ENCODE results near the gene GTF3C5. TPM values are rescaled to one million over a fixed set of nuclear protein-coding genes. Genes with fewer than 3 reads are reported as not detected.
A peak's percentile ranks its signal among the peaks of the same experiment; 100 is the strongest.

Gene GTF3C5
- total and polyA plus RNA-seq, 9 of the 15 experiments (the other 6 are each of a cell fraction or from before 2014, with no cell fraction given): 3.8 to 118 (median 83.7) TPM

- TF ChIP-seq PKNOX1 (IDR thresholded peaks at IDR 0.05): peak; percentile 89
- TF ChIP-seq CBX2 (IDR thresholded peaks at IDR 0.05; ENCODE audit: insufficient read depth, low read length, poor library complexity, severe bottlenecking): no peak
- TF ChIP-seq MEIS2 (IDR thresholded peaks at IDR 0.05; ENCODE audit: partially characterized antibody): peak; percentile 34
- no peak for TF ChIP-seq ZBTB8A (IDR thresholded peaks at IDR 0.05; ENCODE audit: partially characterized antibody)
- TF ChIP-seq TEAD1 (CRISPR knock-in tag; IDR thresholded peaks at IDR 0.05): 0 out of 4 replicates have a peak, but pooled peaks of 1 of the 2 experiments have one; percentile 5
- 0 out of 2 replicates have a peak, but pooled peaks have one; percentile 22 for TF ChIP-seq SMARCE1 (IDR thresholded peaks at IDR 0.05)
- TF ChIP-seq DPF2 (IDR thresholded peaks at IDR 0.05): 0 out of 2 replicates have a peak, but pooled peaks have one; percentile 33
- peak; percentile 90 for TF ChIP-seq DMBX1 (CRISPR knock-in tag; IDR thresholded peaks at IDR 0.05; ENCODE audit: borderline replicate concordance)
- TF ChIP-seq EGR1 (conservative IDR thresholded peaks at IDR 0.05): peak; percentile 38; the same call in 1 of the 2 replicates
- peak; percentile 60 for TF ChIP-seq ZFX (CRISPR knock-in tag; IDR thresholded peaks at IDR 0.05)
- no peak for TF ChIP-seq CTCF (IDR thresholded peaks at IDR 0.05 in 2 of 3, conservative IDR thresholded peaks at IDR 0.05 in 1 of 3; ENCODE audit: insufficient read depth in 2 of 3, low read depth in 1 of 3, low read length in 3 of 3)
- peak; percentile 5; the same call in 1 of the 2 replicates for TF ChIP-seq ELF4 (CRISPR knock-in tag; IDR thresholded peaks at IDR 0.05)
- peak; percentile 57; the same call in 1 of the 2 replicates for TF ChIP-seq ZNF311 (CRISPR knock-in tag; IDR thresholded peaks at IDR 0.05)
- 0 out of 2 replicates have a peak, but pooled peaks have one; percentile 8 for TF ChIP-seq ZNF449 (CRISPR knock-in tag; IDR thresholded peaks at IDR 0.05)
- no peak for TF ChIP-seq PHF8 (IDR thresholded peaks at IDR 0.05; ENCODE audit: borderline replicate concordance, low read length)
- TF ChIP-seq RBBP5 (IDR thresholded peaks at IDR 0.05; ENCODE audit: borderline replicate concordance, insufficient read depth, low read length, poor library complexity, severe bottlenecking): peak; percentile 2
- peak; percentile 75 for TF ChIP-seq ARID1B (IDR thresholded peaks at IDR 0.05)
- TF ChIP-seq CBFA2T2 (conservative IDR thresholded peaks at IDR 0.05): peak; percentile 60
- TF ChIP-seq ZNF121 (CRISPR knock-in tag; conservative IDR thresholded peaks at IDR 0.05): no peak
- no peak for TF ChIP-seq ZNF780A (CRISPR knock-in tag; IDR thresholded peaks at IDR 0.05)
- TF ChIP-seq PBX2 (CRISPR knock-in tag; IDR thresholded peaks at IDR 0.05; ENCODE audit: low read depth): no peak
- 0 out of 2 replicates have a peak, but pooled peaks have one; percentile 11 for TF ChIP-seq PBX2 (tag; conservative IDR thresholded peaks at IDR 0.05; ENCODE audit: low read depth)
- TF ChIP-seq TCF3 (CRISPR knock-in tag; IDR thresholded peaks at IDR 0.05): peak; percentile 89
Measured at GRCh38 chr9:133003071-133003461, 27.7 kb upstream of the GTF3C5 start (continued).
